Type B pancreatic cell (in vitro differentiated cells): ENCODE measurements around the gene BST1. TPM values are rescaled to one million over a fixed set of nuclear protein-coding genes. Genes with fewer than 3 reads are reported as not detected.

ENCODE experiments used
- DNase-seq: peaks from one replicate; pipeline ENCODE4 v3.0.0; 2021; ENCODE audit warnings: mixed read lengths; ENCODE audit not compliant: unreplicated experiment; ENCODE audit errors: extremely low spot score
- H3K27ac Mint-ChIP-seq: 2 replicates; pipeline ENCODE4 v1.8.0; 2021; ENCODE audit warnings: mild to moderate bottlenecking, mixed read lengths
- H3K27me3 Mint-ChIP-seq: 2 replicates; pipeline ENCODE4 v1.8.0; 2021; ENCODE audit warnings: mixed read lengths
- H3K36me3 Mint-ChIP-seq: 2 replicates; pipeline ENCODE4 v1.8.0; 2021; ENCODE audit warnings: mixed read lengths
- H3K4me1 Mint-ChIP-seq: one replicate; pipeline ENCODE4 v1.8.0; 2021; ENCODE audit warnings: mixed read lengths; ENCODE audit not compliant: unreplicated experiment
- H3K4me3 Mint-ChIP-seq: 2 replicates; pipeline ENCODE4 v1.8.0; 2021; ENCODE audit warnings: mild to moderate bottlenecking, mixed read lengths
- H3K9me3 Mint-ChIP-seq: 2 replicates; pipeline ENCODE4 v1.8.0; 2021; ENCODE audit warnings: mixed read lengths
- total RNA-seq: library from RNA; stranded (reverse); gene quantifications from 2 replicates; pipeline ENCODE4 v1.2.1, GENCODE V29; 2021; ENCODE audit warnings: low replicate concordance
- TF ChIP-seq, protein P1 (sequence below): fragments of 200-600 bp; sonication (generic); conservative IDR thresholded peaks from 2 replicates; pipeline ENCODE4 v1.5.0; 2021; ENCODE audit warnings: antibody characterized with exemption, mild to moderate bottlenecking

The BST1 gene
- total RNA-seq, 1 donor from 2014 or later, result 0.89 TPM

DNA sequence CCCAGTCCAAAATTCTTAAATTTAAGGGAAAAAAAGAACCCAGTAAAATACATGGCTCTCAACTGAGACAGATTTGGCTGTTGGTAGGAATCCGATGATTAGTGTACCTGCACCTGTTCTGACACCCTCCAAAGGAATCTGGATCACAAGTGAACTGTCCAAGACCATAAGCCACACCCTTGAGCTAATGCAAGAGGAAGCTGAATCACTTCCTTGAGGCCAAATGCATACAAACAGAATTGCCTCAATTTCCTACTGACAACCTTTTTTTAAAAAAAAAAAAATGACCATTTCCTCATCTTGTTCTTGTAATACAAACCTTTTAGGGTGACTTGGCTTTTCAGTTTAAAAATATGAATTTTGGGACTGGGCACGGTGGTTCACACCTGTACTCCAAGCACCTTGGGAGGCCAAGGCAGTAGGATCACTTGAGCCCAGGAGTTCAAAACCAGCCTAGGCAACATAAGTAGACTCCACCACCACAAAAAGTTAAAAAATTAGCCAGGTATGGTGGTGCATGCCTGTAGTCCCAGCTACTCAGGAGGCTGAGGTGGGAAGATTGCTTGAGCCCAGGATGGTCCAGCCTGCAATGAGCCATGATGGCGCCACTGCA lies 37.0 kb upstream of the BST1 start:
- Mint-ChIP-seq H3K4me3 (no peak overlapping the region), H3K27ac (peak overlapping the region; percentile 79), H3K4me1 (no peaks in the 10 kb centered on the region), H3K36me3 (peaks cover 12% of the 10 kb centered on the region), H3K9me3 (no peaks in the 10 kb centered on the region), H3K27me3 (no peaks in the 10 kb centered on the region)
- no peak for DNase-seq
- TF ChIP-seq, protein P1, sequence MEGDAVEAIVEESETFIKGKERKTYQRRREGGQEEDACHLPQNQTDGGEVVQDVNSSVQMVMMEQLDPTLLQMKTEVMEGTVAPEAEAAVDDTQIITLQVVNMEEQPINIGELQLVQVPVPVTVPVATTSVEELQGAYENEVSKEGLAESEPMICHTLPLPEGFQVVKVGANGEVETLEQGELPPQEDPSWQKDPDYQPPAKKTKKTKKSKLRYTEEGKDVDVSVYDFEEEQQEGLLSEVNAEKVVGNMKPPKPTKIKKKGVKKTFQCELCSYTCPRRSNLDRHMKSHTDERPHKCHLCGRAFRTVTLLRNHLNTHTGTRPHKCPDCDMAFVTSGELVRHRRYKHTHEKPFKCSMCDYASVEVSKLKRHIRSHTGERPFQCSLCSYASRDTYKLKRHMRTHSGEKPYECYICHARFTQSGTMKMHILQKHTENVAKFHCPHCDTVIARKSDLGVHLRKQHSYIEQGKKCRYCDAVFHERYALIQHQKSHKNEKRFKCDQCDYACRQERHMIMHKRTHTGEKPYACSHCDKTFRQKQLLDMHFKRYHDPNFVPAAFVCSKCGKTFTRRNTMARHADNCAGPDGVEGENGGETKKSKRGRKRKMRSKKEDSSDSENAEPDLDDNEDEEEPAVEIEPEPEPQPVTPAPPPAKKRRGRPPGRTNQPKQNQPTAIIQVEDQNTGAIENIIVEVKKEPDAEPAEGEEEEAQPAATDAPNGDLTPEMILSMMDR, result no peak

DNA sequence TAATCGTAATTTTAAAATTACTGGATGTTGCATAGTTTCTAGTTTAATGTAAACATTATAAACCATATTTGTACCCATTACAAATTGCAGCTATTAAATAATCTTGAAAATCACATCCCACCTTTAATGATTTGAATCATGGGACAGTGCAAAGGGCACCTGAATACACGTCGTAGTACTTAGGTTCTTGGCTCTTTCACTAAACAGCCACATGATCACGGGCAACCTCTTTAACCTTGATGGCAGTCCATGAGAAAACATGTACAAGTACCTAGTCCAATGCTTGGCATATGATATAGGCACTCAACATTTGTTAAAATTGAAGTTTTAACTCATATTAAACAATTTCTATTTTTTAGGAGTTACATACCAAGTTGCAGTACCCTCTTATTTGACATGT lies 35.9 kb upstream of the BST1 start:
- H3K27ac Mint-ChIP-seq, result no peak overlapping the region
- H3K4me1 Mint-ChIP-seq, result no peaks in the 10 kb centered on the region
- H3K27me3 Mint-ChIP-seq, result no peaks in the 10 kb centered on the region
- no peaks in the 10 kb centered on the region for H3K9me3 Mint-ChIP-seq
- TF ChIP-seq, protein P1, result no peak
- DNase-seq, result no peak
- H3K36me3 Mint-ChIP-seq, result peaks cover 17% of the 10 kb centered on the region
- H3K4me3 Mint-ChIP-seq, result no peak overlapping the region

DNA sequence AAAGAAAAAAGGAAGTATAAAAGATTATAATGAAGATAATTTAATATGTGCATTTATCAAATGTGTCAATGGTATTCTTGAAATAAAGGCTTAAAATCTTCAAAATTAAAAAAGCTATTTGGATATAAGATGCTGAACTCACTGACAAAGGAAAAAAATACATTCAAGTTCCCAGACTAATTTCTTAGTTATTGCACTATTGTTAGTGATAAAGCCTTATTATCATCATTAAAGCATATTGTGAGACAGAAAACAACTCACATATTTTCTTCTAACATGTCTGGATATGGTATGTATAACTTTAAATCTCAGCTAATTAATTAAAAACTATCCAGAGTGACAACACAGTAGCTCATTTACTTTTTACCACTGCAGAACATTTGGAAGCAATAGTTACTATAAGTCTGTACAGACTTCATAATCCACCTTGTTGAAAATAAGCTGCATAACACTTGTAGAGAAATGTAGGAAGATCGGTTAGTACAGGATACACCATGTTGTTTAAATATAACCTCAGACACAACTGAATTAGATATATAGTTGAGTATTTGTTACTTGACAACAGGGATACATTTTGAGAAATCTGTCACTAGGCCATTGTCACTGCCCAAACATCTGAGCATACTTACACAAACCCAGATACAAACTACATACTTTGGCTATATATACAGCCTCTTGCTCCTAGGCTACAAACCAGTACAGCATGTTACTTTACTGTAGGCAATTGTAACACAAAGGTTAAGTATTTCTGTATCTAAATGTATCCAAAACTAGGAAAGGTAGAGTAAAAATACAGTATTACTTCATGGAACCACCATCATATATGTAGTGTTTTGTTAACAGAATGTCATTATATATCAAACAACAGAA lies 34.1 kb upstream of the BST1 start:
- TF ChIP-seq, protein P1, result no peak
- H3K27ac Mint-ChIP-seq, result peak overlapping the region; percentile 83
- H3K36me3 Mint-ChIP-seq, result peaks cover 19% of the 10 kb centered on the region
- H3K4me3 Mint-ChIP-seq, result no peak overlapping the region
- H3K9me3 Mint-ChIP-seq, result no peaks in the 10 kb centered on the region
- no peaks in the 10 kb centered on the region for H3K27me3 Mint-ChIP-seq
- H3K4me1 Mint-ChIP-seq, result no peaks in the 10 kb centered on the region
- no peak for DNase-seq

DNA sequence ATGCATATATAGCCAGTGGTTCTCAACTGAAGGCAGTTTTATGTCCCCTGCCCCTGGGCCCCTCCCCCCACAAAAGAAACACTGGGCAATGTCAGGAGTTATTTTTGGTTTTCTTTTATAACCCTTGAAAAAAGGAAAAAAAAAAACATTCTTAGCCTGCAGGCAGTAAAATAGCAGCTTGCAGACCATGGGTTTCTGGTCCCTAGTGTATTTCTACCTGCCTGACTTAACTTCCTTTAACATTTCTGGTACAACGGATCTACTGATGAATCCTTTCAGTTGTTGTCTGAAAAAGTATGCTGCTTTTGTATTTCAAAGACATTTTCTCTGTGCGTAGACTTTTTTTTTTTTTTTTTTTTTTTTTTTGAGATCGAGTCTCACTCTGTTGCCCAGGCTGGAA lies 32.3 kb upstream of the BST1 start:
- Mint-ChIP-seq H3K27ac (peak overlapping the region; percentile 48), H3K27me3 (no peaks in the 10 kb centered on the region), H3K9me3 (no peaks in the 10 kb centered on the region), H3K36me3 (peaks cover 17% of the 10 kb centered on the region), H3K4me1 (no peaks in the 10 kb centered on the region), H3K4me3 (no peak overlapping the region)
- DNase-seq, result no peak
- TF ChIP-seq, protein P1, result no peak

DNA sequence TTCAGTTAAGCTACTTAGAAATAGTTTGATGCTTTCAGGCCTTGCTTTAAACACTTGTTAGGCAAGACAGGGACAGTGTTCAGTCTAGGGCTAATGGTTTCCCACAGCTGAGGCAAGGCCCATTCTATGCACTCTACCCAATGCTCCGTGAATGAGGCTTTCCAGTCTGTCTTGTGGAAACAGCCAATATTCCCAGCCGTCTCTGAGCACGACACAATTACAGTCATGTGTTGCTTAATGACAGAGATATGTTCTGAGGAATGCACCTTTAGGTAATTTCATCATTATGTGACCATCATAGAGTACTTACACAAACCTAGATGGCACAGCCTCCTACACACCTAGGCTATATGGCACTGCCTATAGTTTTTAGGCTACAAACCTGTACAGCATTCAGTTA lies 30.8 kb upstream of the BST1 start:
- TF ChIP-seq, protein P1, result no peak
- no peak for DNase-seq
- Mint-ChIP-seq H3K4me3 (no peak overlapping the region), H3K27me3 (no peaks in the 10 kb centered on the region), H3K27ac (no peak overlapping the region), H3K36me3 (peaks cover 14% of the 10 kb centered on the region), H3K9me3 (no peaks in the 10 kb centered on the region), H3K4me1 (no peaks in the 10 kb centered on the region)
